BJ (cell line): ENCODE results near the gene RPL5. TPM values are rescaled to one million over a fixed set of nuclear protein-coding genes. Genes with fewer than 3 reads are reported as not detected.

Experiments used
- CTCF ChIA-PET: fragments of 350-600 bp; formaldehyde crosslinking; extraction: SDS; loops from one replicate; lab custom pipeline; 2021; ENCODE audit warnings: antibody characterized with exemption, inconsistent platforms; lab: Yijun Ruan, JAX
- POLR2A ChIA-PET: fragments of 300-600 bp; sonication (Branson Sonifier 250); formaldehyde crosslinking; extraction: SDS; loops from one replicate; lab custom pipeline; 2021; ENCODE audit warnings: antibody characterized with exemption; lab: Charles Lee
- DNase-seq: peaks from one replicate; pipeline ENCODE4 v3.0.0-alpha.2; 2011; ENCODE audit warnings: low read depth
- H3K27me3 ChIP-seq: 2 replicates; pipeline ENCODE4 v1.6.0; 2011; ENCODE audit warnings: low read length; ENCODE audit not compliant: control insufficient read depth, insufficient read depth
- H3K36me3 ChIP-seq: 2 replicates; pipeline ENCODE4 v1.5.1; 2011; ENCODE audit warnings: low read length; ENCODE audit not compliant: control insufficient read depth, insufficient read depth
- H3K4me3 ChIP-seq: 2 replicates; pipeline ENCODE4 v1.5.1; 2011; ENCODE audit warnings: low read depth, mild to moderate bottlenecking, control low read depth, low read length
- polyA plus RNA-seq: library from polyadenylated mRNA; depleted of rRNA; stranded (reverse); fragments of >200 nt; gene quantifications from 2 replicates; pipeline ENCODE4 v1.2.3, GENCODE V29; 2011
- TF ChIP-seq, protein P1 (sequence below): IDR thresholded peaks from 2 replicates; pipeline ENCODE4 v1.5.1; 2011; ENCODE audit warnings: low read depth, mild to moderate bottlenecking, control low read depth, inconsistent platforms, low read length, moderate library complexity; ENCODE audit not compliant: insufficient read depth

RPL5 gene
- polyA plus RNA-seq, 1 experiment, result 1,389 TPM

DNA sequence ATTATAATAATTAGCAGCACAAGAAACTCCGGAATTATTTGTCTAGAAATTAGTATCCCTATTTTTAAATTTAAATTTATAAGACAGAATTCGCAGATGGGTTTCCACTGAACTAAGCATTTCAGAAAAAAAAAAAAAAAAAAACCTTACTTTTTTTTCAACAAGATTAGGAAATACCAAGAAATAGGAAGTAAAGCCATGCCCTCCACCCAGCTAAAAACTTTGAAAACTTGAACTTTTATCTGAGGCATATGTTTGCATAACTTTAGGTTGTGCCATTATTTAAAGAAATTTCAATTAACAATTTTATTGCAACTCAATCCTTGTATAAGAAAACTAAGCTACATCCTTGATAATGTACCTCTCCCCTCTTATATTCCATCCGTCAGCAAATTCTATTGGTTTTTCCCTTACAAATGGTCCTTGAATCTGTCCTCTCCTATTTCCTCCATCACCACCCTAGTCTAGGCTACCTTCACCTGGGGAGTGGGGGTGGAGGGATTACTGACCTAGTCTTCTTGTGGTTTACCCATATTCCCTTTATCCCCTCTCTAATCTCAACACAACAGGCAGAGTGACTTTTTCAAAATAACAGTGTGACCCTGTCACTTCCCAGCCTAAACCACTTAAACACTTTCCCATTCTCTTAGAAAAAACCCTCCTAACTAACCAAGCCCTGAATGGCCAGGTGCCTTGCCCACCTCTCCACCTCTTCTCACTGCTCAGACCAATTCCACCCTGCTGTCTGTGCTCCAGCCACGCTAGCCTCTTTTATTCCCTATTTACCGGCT is 45.5 kb upstream of the RPL5 start:
- ChIA-PET POLR2A (no interaction called here), CTCF (interaction anchor here (0.6 to 1.6 kb wide), 5 partner anchors 9 to 72 kb away, joined by 3 to 4 read pairs (median 3); partner anchors contain the start of gene RPL5)
- H3K4me3 ChIP-seq, result no peak overlapping the region
- H3K36me3 ChIP-seq, result no peaks in the 10 kb centered on the region
- DNase-seq, result no peak
- TF ChIP-seq, protein P1, sequence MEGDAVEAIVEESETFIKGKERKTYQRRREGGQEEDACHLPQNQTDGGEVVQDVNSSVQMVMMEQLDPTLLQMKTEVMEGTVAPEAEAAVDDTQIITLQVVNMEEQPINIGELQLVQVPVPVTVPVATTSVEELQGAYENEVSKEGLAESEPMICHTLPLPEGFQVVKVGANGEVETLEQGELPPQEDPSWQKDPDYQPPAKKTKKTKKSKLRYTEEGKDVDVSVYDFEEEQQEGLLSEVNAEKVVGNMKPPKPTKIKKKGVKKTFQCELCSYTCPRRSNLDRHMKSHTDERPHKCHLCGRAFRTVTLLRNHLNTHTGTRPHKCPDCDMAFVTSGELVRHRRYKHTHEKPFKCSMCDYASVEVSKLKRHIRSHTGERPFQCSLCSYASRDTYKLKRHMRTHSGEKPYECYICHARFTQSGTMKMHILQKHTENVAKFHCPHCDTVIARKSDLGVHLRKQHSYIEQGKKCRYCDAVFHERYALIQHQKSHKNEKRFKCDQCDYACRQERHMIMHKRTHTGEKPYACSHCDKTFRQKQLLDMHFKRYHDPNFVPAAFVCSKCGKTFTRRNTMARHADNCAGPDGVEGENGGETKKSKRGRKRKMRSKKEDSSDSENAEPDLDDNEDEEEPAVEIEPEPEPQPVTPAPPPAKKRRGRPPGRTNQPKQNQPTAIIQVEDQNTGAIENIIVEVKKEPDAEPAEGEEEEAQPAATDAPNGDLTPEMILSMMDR, result no peak
- no peaks in the 10 kb centered on the region for H3K27me3 ChIP-seq

DNA sequence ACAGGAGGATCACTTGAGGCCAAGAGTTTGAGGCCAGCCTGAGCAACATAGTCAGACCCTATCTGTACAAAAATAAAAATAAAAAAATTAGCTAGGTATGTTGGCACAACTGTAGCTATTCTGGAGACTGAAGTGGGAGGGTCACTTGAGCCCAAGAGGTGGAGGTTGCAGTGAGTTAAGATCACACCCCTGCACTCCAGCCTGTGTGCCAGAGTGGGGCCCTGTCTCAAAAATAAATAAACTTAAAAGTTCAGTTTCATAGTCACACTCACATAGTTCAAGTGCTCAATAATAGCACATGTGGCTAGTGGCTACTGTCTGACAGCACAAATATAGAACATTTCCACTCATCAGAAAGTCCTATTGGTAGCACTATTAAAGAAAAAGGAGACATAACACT is 41.8 kb upstream of the RPL5 start:
- Histone ChIP-seq H3K36me3 (no peaks in the 10 kb centered on the region), H3K27me3 (no peaks in the 10 kb centered on the region; the same call in 1 of the 2 replicates), H3K4me3 (no peak overlapping the region)
- ChIA-PET POLR2A (no interaction called here), CTCF (interaction anchor here (1.7 kb wide), 1 partner anchor 41 kb away, joined by 6 read pairs; no protein-coding TSS in a partner anchor)
- TF ChIP-seq, protein P1, result no peak
- DNase-seq, result no peak

DNA sequence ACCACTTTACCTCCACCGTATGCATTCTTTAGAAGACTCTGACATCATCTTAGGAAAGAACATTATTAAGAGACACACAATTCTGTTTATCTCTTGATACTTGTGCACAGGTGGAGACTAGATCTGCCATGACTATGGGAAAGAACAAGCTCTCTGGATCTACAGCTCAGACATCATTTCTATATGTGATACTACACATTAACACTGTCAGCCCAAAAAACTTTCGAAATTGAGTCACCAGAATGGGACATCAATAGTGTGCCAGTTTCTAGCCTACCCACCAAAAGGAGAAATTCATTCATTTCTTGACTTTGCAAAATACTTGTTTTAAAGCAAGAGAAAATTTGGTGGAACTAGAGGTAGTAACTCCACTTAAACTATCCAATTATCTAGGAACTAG is 41.0 kb upstream of the RPL5 start:
- POLR2A ChIA-PET, result no interaction called here
- CTCF ChIA-PET, result interaction anchor here (0.8 to 1.6 kb wide), 2 partner anchors 28 to 41 kb away, joined by 4 read pairs; partner anchors contain the start of gene RPL5

DNA sequence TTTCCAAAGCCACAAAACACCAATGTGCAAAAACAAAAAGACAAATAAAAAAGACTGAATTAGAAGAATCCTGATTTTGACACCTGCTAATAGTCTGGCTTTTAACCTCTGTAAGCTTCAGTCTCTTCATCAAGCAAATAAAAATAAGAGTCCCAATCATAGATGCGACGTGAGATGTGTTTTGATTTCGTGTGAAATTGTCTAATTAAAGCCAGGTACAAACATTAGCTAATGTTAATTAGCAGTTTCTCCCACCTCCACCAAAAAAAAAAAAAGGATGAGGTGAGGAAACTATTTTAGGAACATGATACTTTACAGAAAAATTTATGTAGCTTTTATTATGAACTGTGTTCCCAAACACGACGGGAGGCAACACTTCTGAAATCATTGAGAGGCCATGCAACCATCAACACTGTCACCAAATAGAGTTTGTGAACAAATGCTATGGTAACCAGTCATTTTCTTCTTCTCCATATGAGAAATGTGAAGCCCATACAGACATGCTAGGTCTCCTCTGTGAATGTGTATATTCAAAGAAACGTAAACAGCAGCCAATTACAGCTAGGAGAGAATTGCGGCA is 40.3 kb upstream of the RPL5 start:
- no peaks in the 10 kb centered on the region for H3K36me3 ChIP-seq
- ChIA-PET POLR2A (no interaction called here), CTCF (interaction anchor here (0.8 to 1.6 kb wide), 2 partner anchors 12 to 40 kb away, joined by 3 to 4 read pairs; partner anchors contain the start of gene RPL5)
- TF ChIP-seq, protein P1, result no peak
- H3K27me3 ChIP-seq, result no peaks in the 10 kb centered on the region; the same call in 1 of the 2 replicates
- DNase-seq, result no peak
- H3K4me3 ChIP-seq, result no peak overlapping the region

More for the DNA sequence above, 41.0 kb upstream of the RPL5 start:
- Histone ChIP-seq H3K36me3 (no peaks in the 10 kb centered on the region), H3K27me3 (no peaks in the 10 kb centered on the region; the same call in 1 of the 2 replicates), H3K4me3 (no peak overlapping the region)
- DNase-seq, result no peak
- TF ChIP-seq, protein P1, result no peak

DNA sequence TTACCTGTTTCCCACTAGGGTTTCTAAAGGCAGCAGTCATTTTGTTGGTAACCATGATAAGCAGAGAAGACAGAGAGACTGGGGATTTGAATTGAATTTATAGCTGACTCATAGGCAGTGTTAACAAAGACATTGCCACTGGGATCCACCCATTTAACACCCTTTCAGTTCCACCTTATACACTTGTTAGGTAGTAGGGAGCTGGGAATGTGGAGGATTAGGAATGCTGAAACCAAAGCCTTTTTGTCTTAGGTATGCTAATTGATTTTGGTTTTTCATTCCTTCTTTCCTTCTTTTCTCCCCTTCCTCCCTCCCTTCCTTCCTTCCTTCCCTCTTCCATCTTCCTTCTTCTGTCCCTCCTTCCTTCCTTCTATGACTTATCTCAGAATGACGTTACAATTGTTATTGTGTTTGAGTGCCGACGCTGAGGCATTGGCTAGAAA is 39.5 kb upstream of the RPL5 start:
- TF ChIP-seq, protein P1, result no peak
- CTCF ChIA-PET, result no interaction called here
- H3K4me3 ChIP-seq, result no peak overlapping the region
- no peaks in the 10 kb centered on the region; the same call in 1 of the 2 replicates for H3K27me3 ChIP-seq
- no peaks in the 10 kb centered on the region for H3K36me3 ChIP-seq
- no peak for DNase-seq
- POLR2A ChIA-PET, result no interaction called here
